CD4-positive, alpha-beta T cell treated with Interleukin-4 for 4 hours (primary cell): ENCODE measurements around the gene A2ML1.
"Not testable (repeated sequence)": the region's sequence is repeated elsewhere in the genome, so short reads cannot be mapped to it uniquely, and the experiment has no call there.

Source experiments
- DNase-seq: peaks from one replicate; pipeline ENCODE4 v3.0.0-alpha.2; 2020

A2ML1 gene

GRCh38 chr12:8818526-8818925, 3.9 kb upstream of the A2ML1 start:
- DNase-seq: no peak

DNA sequence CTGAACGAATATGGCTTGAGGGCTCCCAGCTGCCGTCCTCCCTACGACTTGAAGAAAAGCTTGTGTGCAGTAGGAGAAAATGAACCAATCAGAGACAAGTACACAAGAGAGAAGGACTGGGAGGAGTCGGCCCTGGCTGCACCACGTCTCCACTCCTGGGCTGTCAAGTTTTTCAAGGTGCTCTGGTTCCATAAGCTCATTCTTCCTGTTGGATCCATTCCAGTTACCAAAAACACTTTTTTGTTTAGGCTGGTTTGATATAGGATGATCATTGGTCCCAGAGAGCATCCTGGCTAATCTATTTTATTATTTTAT, 2.8 kb upstream of the A2ML1 start:
- no peak for DNase-seq

DNA sequence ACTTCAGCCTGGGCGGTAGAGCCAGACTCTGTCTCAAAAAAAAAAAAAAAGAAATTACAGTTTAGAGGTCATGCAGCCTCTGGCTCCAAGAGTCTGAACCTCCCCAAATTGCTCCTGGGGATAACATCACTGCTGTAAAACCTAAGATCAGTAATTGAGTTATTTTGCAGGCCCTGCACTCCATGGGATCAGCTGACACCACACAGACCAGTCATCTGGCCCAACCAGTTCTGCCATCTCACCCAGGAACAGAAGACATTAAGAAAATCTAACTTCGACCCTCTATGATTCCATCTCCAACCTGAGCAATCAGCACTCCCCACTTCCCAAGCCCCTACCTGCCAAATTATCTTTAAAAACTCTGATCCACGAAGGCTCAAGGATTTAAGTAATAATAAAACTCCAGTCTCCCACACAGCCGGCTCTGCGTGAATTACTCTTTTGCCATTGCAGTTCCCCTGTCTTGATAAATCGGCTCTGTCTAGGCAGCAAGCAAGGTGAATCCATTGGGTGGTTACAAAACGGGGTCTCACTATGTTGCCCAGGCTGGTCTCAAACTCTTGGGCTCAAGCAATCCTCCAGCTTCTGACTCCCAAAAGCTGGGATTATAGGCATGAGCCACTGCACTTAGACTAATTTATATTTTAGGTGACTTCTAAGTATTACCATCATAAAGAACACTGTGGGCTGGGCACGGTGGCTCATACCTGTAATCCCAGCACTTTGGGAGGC, 1.6 kb upstream of the A2ML1 start:
- not testable (repeated sequence) for DNase-seq

DNA sequence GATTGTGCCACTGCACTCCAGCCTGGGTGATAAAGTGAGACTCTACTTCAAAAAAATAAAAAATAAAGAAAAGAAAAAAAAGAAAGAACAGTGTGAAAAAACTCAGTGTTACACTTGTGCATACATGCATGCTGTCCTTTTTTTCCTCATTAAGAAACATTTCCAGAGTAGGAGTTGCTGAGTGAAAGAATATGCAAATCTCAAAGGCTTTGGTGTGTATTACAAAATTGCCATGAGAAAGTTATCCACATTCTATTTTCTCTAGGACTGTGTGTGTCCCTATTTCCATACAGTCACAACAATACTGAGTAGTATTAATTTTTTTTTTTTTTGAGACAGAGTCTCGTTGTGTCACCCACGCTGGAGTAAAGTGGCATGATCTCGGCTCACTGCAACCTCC, 830 bp upstream of the A2ML1 start:
- DNase-seq: no peak

GRCh38 chr12:8823565-8824300, 1.3 kb downstream of the A2ML1 start:
- no peak for DNase-seq

- DNase-seq: no peak
These were observed 5.3 kb downstream of the A2ML1 start for GRCh38 chr12:8827551-8828256.

DNA sequence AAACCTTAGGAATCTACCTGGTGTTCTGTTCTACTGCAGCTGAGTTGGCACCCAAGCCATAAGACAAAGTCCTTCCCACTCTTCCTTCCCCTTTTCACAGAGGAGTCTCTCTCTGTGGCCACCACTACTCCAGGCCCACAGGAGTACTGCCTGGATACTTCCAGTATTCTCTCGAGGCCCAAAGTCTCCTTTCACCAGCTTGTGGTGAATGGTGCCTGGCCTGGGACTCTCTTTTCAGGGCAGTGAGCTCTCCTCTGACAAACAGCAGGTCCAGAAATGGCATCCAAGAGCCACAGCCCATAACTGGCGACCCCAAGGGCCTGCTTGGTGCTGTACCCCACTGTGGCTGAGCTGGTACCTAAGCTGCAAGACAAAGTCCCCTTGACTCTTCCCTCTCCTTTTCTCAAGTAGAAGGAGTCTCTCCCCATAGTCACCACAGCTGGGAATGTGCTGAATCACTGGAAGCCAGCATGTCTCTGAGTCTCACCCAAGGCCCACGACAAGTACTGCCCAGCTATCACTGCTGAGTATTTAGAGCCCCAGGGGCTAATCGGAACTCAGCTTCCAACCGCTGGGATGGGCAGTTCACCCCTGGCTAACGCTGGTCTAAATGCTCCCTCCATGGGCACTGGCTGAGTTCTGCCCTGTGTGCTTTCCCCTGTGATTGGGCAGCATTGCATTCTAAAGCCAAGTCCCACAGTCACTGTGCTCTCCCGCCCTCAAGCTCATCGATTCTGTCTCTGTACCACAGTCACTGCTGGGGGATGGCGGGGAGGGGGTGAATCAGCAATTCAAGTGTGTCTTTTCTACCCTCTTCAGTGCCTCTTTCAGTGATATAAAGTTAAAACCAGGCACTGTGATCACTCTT, 6.1 kb downstream of the A2ML1 start:
- DNase-seq: no peak

DNA sequence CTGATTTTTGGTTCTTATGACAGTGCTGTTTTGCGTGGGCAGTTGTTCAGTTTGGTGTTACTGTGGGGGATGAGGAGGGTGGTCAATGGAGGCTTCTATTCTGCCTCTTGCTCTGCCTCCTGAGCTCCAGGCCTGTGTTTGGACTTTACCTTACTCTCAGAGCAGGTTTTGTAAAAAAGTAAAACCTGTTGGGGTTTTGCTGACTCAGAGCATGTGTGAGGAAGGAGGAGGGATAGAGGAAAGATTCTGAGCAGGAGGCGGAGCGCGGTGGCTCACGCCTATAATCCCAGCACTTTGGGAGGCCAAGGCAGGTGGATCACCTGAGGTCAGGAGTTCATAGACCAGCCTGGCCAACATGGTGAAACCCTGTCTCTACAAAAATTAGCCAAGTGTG, 6.7 kb downstream of the A2ML1 start:
- no peak for DNase-seq

- no peak for DNase-seq
These were observed 7.2 kb downstream of the A2ML1 start for GRCh38 chr12:8829621-8830020.

- DNase-seq: no peak
These were observed 8.7 kb downstream of the A2ML1 start for GRCh38 chr12:8831116-8831515.

GRCh38 chr12:8832500-8832899, 10.1 kb downstream of the A2ML1 start:
- no peak for DNase-seq

GRCh38 chr12:8834230-8834629, 11.8 kb downstream of the A2ML1 start:
- DNase-seq: no peak

DNA sequence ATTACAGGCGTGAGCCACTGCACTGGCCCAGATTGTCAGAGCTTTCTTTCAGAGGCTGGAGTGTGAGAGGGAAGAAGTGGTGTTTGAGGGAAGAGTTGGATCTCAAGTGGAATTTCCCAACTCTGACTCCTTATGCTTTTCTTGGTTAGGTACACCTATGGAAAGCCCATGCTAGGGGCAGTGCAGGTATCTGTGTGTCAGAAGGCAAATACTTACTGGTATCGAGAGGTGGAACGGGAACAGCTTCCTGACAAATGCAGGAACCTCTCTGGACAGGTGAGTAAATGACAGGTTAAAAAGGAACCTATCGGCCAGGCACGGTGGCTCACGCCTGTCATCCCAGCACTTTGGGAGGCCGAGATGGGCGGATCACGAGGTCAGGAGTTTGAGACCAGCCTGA, 14.9 kb downstream of the A2ML1 start:
- DNase-seq: no peak

GRCh38 chr12:8840321-8840720, 17.9 kb downstream of the A2ML1 start:
- DNase-seq: no peak

DNA sequence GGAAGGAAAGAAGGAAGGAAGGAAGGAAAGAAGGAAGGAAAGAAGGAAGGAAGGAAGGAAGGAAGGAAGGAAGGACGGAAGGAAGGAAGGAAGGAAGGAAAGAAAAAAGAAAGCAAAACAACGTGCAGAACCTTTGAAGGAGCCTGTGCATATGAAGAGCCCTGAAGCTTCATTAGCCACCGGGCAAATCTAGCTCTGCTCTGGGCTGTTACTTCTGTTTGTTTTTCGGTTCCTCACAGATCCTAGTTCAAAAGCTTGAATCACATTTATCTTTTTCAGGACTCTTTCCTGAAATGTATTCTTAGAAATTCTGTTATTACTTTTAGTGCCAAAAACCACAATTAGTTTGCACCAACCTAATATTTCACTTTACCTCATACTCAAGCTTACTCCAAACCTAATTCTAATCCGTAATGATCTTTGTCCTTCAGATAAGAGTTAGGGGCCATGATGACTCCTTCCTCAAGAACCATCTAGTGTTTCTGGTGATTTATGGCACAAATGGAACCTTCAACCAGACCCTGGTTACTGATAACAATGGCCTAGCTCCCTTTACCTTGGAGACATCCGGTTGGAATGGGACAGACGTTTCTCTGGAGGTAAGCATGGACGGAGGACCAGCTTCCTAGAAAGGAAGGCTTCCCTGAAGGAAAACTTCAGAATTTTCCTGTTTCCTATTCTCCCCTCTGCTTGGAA, 18.7 kb downstream of the A2ML1 start:
- DNase-seq: no peak

GRCh38 chr12:8841778-8842177, 19.4 kb downstream of the A2ML1 start:
- no peak for DNase-seq

DNA sequence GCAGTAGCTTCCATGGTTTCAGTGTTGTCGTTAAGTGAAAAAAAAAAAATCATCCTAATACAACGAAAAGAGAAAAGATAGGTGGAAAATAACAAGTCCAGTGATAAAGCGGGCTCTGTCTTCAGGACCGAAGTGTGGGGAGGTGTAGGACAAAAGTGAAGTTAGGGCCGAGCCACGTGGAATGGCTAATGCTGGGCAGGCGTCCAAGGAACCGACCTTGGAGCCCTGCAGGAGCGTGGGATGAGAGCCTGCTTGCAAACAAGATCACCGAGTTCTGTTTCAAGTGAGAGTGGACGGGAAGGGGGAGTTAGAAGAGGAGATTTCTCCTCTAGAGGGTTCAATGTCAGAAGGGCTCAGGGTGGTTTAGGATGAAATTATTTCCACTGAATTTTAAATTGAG, 22.2 kb downstream of the A2ML1 start:
- no peak for DNase-seq

- no peak for DNase-seq
These were observed 23.9 kb downstream of the A2ML1 start for GRCh38 chr12:8846305-8846704.

DNA sequence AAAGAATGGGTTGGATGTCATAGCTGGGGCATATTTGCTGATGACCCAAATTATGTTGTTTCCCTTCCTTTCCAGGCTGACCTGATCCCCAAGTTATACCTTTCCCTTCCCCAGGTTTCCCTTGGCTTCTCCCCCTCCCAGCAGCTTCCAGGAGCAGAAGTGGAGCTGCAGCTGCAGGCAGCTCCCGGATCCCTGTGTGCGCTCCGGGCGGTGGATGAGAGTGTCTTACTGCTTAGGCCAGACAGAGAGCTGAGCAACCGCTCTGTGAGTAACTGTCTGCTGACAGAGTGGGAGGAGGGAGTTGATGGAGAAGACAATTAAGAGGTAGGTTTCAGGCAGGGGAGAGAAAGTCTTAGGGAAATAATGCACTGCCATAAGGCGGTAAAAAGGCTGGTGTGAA, 25.0 kb downstream of the A2ML1 start:
- DNase-seq: no peak

GRCh38 chr12:8849876-8850275, 27.5 kb downstream of the A2ML1 start:
- no peak for DNase-seq

DNA sequence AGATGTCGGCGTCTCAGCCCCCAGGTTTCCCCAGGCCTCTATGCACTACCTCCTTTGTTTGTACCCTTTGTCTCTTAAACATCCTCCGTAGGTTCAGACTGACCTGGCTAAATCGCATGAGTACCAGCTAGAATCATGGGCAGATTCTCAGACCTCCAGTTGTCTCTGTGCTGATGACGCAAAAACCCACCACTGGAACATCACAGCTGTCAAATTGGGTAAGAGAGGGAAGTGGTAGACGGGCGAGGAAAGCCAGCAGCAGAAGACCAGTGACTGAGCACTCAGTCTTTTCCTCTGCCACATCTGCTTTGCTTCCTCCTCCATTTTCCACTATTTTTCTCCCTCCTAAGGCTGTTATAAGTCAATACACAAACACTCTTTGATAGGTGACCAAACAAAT, 29.7 kb downstream of the A2ML1 start:
- no peak for DNase-seq

- DNase-seq: no peak
These were observed 33.5 kb downstream of the A2ML1 start for GRCh38 chr12:8855891-8856290.

GRCh38 chr12:8859448-8859847, 37.0 kb downstream of the A2ML1 start:
- not testable (repeated sequence) for DNase-seq
